A549 treated with ZK216348 at 1 μM for 4 hours (cell line): ENCODE results near the gene CTDNEP1. TPM values are rescaled to one million over a fixed set of nuclear protein-coding genes. Genes with fewer than 3 reads are reported as not detected.

Experiments used
- total RNA-seq: library from RNA; stranded (reverse); fragments of 200-300 nt; extraction: Qiagen RNA extraction; gene quantifications from 5 replicates; pipeline ENCODE4 v1.2.3, GENCODE V29; 2022; ENCODE audit warnings: low read depth

CTDNEP1 gene
- 216 to 257 TPM (median 229 TPM) in 5 replicates for total RNA-seq

DNA sequence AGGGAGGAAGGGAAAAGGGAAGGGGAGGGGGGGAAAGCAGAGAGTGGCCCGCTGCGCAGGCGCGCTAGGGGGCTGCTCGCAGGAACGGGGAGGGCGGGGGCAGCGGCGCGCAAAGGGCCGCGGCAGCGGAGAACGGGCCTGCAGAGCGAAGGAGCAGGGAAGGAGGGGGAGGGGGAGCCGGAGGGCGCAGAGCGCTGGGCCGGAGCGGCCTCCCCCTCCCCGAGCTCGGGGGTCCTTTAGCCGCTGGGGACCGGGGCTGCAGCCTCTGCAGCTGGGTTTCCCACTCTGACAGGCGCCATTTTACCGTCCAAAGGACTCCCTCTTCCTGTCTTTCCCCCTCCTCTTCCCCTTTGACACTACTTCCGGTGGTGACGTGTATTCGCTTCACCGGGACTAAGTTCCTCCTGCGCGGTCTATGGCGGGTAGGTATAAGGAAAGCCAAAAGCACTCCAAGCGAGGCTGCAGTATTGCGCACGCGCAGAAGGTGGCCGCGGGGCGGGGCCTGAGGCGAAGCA lies at the start of gene CTDNEP1:
CTDNEP1 (minus strand) TSS at position 74 of the 515 bp plus-strand sequence. CDS start 438 bp downstream, outside the sequence.

DNA sequence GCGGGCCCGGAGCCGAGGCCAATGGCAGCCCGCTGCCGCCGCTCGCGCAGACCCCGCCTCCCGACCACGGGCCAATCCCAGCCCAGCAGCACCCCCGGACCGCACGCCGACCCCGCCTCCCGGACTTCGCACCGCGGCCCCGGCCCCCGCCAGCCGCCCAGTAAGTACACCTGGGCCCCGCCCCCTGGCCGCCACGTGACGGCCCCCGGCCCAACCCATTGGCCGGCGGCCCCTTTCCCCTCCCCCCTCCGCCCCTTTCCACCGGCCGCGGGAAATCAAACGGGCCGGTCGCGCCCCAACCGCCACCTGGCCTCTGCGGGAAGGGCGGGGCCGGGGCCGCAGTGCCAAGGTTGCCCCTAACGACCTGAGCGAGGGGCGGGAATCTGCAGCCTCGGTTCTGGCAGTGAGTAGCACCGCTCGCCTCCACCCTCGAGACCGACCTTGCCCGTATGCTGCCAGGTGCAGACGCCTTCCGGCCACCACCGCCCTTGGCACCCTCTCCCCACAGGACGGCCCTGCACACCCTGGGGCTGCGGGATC lies 43.1 kb upstream of the CTDNEP1 start, which contains the start of gene YBX2:
YBX2 (minus strand) TSS at position 26 of the 540 bp plus-strand sequence. CDS start 139 bp downstream, outside the sequence.

GRCh38 chr17:7281074-7281952 lies 29.8 kb upstream of the CTDNEP1 start, which contains the start of gene SLC2A4:
Gene SLC2A4, plus strand, starts transcription at chr17:7281718. Its CDS starts 217 bp downstream, at chr17:7281935.

DNA sequence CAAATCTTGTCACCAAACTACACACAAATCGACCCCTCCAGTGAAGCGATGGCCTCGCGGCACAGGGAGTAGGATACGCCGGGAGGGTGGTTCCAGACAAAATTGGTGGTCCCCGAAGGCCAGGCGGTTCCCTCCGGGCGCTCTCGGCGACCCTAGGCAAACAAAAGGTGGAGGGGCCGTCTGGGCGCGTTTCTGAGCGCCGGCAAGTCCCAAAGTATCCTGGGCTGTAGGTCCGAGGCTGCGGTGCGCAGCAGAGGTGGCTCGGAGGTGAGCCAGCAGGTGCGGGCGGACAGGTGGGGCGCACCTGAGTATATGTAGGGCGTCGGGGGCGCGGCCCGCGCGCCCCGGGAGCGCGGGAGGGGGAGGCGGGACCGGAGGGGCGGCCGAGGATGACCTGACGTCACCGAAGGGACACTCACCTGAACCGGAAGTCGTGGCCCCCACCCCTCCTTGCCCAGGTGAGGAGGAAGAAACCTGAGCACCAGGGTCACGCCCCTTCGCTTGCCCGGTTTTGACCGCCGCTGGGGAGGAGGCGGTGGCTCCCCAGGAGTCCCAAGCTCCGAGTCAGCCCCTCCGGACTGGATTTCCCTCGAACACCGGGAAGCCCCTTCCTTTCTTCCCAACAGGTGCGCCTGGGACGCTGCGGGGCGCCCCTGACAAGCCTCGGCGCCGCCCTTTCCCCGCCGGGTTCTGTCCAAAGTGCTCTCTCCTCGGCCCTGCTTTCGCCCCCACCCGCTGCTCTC lies 10.8 kb upstream of the CTDNEP1 start, which contains the start of gene CLDN7:
CLDN7 (minus strand) TSS at position 287 of the 743 bp plus-strand sequence. CDS start 435 bp downstream, outside the sequence.

DNA sequence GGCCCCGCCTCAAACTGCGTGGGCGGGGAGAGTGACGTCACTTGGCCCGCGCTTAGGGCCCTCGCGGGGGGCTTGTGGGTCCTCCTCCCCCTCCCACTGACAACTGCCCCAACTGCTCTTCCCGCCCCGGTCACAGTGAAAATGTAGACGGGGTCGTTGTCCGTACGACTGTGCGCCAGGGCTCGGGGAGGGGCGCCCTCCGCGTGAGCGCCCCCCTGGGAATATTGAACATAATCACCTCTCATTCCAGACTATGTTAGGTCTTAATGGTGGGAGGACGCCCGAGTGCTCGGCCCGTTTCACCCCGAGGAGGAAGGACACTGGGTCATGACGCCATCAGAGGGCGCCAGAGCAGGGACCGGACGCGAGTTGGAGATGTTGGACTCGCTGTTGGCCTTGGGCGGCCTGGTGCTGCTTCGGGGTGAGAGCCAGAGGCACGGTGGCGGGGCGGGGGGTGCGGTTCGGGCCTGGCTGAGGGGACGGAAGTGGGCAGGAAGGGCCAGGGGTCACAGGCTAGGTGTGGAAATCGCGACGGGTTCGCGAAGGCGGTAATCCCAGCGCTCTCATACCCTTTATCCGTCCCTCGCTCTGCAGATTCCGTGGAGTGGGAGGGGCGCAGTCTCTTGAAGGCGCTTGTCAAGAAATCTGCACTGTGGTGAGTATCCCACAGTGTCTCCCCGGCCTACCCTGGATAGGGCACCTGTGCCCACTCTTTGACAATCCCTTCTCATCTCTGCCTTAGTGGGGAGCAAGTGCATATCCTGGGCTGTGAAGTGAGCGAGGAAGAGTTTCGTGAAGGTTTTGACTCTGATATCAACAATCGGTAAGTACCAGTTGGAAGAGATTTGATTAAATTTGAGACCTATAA lies 876 bp upstream of the CTDNEP1 start, which contains the start of gene ELP5:
ELP5 (plus strand) TSS at position 40 of the 868 bp plus-strand sequence; CDS start at position 376, 336 bp downstream.

DNA sequence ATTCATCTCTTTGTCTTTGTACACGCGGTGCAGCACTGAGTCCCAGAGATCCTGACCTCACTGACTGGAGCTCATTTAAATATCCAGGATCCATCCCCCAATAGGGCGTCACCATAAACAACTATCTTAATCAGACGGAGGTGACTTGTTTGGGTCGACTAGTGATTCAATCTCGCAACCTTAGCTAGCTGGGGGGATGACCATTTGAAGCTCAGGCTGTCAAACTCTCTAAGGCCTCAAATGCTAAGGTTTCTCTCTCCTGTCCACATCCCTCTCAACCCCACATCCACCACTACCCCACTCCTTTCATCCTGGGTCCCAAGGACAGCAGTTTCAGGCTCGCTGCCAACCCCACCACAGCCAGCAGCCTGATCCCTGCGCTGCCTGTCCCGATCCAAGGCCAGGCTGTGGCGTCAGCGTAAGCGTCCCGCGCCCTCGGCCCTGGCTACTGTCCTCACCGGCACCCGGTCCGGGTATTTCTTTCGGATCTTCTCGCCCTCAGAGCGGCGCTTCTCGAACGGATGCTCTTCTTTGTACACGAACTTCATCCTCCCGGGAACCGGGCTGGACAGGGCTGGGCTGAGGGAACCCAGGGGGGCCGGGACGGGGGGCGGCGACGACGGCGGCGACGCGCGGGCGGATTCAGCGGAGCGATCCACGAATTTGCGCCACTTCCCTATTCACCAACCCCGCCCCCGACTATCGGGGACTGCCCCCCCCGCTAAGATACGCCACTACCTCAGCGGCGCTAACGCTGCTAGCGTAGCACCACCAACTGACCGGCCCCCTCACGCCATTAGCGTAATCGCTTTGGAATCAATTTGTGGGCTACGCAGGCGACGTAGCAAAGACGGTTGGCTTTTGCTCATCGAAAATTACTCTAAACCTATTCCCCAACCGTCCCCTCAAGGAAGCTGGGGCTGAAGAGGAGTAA lies 9.5 kb downstream of the CTDNEP1 start, which contains the start of gene GABARAP:
GABARAP (minus strand) TSS at position 667 of the 934 bp plus-strand sequence; CDS start at position 548, 119 bp downstream.

GRCh38 chr17:7239091-7240027 lies 12.2 kb downstream of the CTDNEP1 start, which contains the start of gene PHF23:
Gene PHF23, minus strand, starts transcription at chr17:7239457. Its CDS starts 178 bp downstream, at chr17:7239279.

GRCh38 chr17:7234083-7234951 lies 17.2 kb downstream of the CTDNEP1 start, which contains the start of gene DVL2:
Gene DVL2, minus strand, starts transcription at chr17:7234517. Its CDS starts 255 bp downstream, at chr17:7234262.

DNA sequence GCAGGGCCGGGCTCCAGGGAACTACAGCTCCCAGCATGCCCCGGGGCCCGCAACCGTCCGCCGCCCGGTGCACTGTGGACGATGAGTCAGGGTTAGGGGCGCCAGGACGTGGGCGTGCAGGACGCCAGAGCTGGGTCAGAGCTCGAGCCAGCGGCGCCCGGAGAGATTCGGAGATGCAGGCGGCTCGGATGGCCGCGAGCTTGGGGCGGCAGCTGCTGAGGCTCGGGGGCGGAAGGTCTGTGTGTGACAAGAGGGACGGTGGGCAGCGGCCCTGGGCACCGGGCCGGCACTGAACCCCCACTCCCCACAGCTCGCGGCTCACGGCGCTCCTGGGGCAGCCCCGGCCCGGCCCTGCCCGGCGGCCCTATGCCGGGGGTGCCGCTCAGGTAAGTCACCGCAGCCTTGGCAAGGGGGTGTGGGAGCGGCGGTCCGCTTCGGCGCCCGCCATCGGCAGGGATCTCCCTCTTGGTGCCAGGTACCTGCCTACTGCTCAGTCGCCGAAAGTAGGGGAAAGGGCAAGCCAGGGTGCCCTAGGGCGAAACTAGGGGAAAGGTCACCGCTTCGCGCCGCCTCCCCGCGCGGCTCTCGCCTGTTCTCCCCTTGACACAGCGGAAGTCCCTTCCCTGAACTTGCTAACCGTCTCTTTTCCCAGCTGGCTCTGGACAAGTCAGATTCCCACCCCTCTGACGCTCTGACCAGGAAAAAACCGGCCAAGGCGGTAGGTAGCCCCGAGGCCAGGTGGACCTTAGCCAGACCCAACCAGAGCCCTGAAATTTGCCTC lies 31.5 kb downstream of the CTDNEP1 start, which contains the start of the genes ACADVL and DLG4:
ACADVL (plus strand) TSS at position 127 of the 781 bp plus-strand sequence; CDS start at position 174, 47 bp downstream.
DLG4 (minus strand) TSS at position 25 of the 781 bp plus-strand sequence.

Other genes with a start within 250 kb of the CTDNEP1 start
- gene RNASEK, start 239.1 kb downstream of the CTDNEP1 start, total RNA-seq: 408 to 509 TPM (median 429 TPM) in 5 replicates
- gene BCL6B, start 228.7 kb downstream of the CTDNEP1 start, total RNA-seq: not detected in 5 replicates
- gene SLC16A13, start 215.7 kb downstream of the CTDNEP1 start, total RNA-seq: 5.7 to 13.1 TPM (median 10.9 TPM) in 5 replicates
- gene SLC16A11, start 207.6 kb downstream of the CTDNEP1 start, total RNA-seq: not detected in 5 replicates
- not detected in 5 replicates for gene CLEC10A, start 171.5 kb downstream of the CTDNEP1 start, total RNA-seq
- gene ASGR2, start 136.9 kb downstream of the CTDNEP1 start, total RNA-seq: 0.17 TPM in 1 of 5 replicates, not detected in the others
- gene ASGR1, start 72.4 kb downstream of the CTDNEP1 start, total RNA-seq: 0.69 to 2.2 TPM (median 1.1 TPM) in 5 replicates
- gene DLG4, start 31.9 kb downstream of the CTDNEP1 start, total RNA-seq: 5.1 to 8.9 TPM (median 7.9 TPM) in 5 replicates
- 303 to 481 TPM (median 423 TPM) in 5 replicates for gene ACADVL, start 31.8 kb downstream of the CTDNEP1 start, total RNA-seq
- gene DVL2, start 17.2 kb downstream of the CTDNEP1 start, total RNA-seq: 23.8 to 44.5 TPM (median 38.9 TPM) in 5 replicates
- 82.5 to 108 TPM (median 92.1 TPM) in 5 replicates for gene PHF23, start 12.3 kb downstream of the CTDNEP1 start, total RNA-seq
- 646 to 813 TPM (median 659 TPM) in 5 replicates for gene GABARAP, start 9.3 kb downstream of the CTDNEP1 start, total RNA-seq
- gene ELP5, start 481 bp upstream of the CTDNEP1 start, total RNA-seq: 101 to 153 TPM (median 123 TPM) in 5 replicates
- gene CLDN7, start 10.7 kb upstream of the CTDNEP1 start, total RNA-seq: 0.29 to 2.9 TPM (median 1.6 TPM) in 5 replicates
- 0.20 to 0.42 TPM (median 0.27 TPM) in 5 replicates for gene SLC2A4, start 30.0 kb upstream of the CTDNEP1 start, total RNA-seq
- gene YBX2, start 42.9 kb upstream of the CTDNEP1 start, total RNA-seq: 0.19 to 0.84 TPM (median 0.47 TPM) in 5 replicates
- 1,510 to 1,758 TPM (median 1,707 TPM) in 5 replicates for gene EIF5A, start 55.9 kb upstream of the CTDNEP1 start, total RNA-seq
- gene GPS2, start 63.6 kb upstream of the CTDNEP1 start, total RNA-seq: 96.6 to 116 TPM (median 107 TPM) in 5 replicates
- 17.1 to 38.9 TPM (median 32.2 TPM) in 5 replicates for gene NEURL4, start 77.6 kb upstream of the CTDNEP1 start, total RNA-seq
- 2.9 to 5.3 TPM (median 3.1 TPM) in 5 replicates for gene ACAP1, start 84.8 kb upstream of the CTDNEP1 start, total RNA-seq
- gene KCTD11, start 100.4 kb upstream of the CTDNEP1 start, total RNA-seq: 10.1 to 14.9 TPM (median 13.1 TPM) in 5 replicates
- gene TMEM95, start 103.4 kb upstream of the CTDNEP1 start, total RNA-seq: not detected in 5 replicates
- 1.3 to 1.9 TPM (median 1.8 TPM) in 5 replicates for gene TNK1, start 129.4 kb upstream of the CTDNEP1 start, total RNA-seq
- 29.3 to 48.8 TPM (median 39.6 TPM) in 5 replicates for gene PLSCR3, start 142.8 kb upstream of the CTDNEP1 start, total RNA-seq
- 179 to 229 TPM (median 210 TPM) in 5 replicates for gene TMEM256, start 152.4 kb upstream of the CTDNEP1 start, total RNA-seq
- 11.6 to 21.8 TPM (median 19.1 TPM) in 5 replicates for gene NLGN2, start 156.1 kb upstream of the CTDNEP1 start, total RNA-seq
- gene SPEM1, start 168.6 kb upstream of the CTDNEP1 start, total RNA-seq: not detected in 5 replicates
- not detected in 5 replicates for gene SPEM2, start 173.9 kb upstream of the CTDNEP1 start, total RNA-seq
- gene SPEM3, start 177.1 kb upstream of the CTDNEP1 start, total RNA-seq: not detected in 5 replicates
- 9.4 to 14.9 TPM (median 13.7 TPM) in 5 replicates for gene TMEM102, start 183.7 kb upstream of the CTDNEP1 start, total RNA-seq
- gene FGF11, start 187.8 kb upstream of the CTDNEP1 start, total RNA-seq: 0.99 to 1.7 TPM (median 1.0 TPM) in 5 replicates
- gene CHRNB1, start 193.3 kb upstream of the CTDNEP1 start, total RNA-seq: 6.9 to 9.9 TPM (median 9.7 TPM) in 5 replicates
- gene ZBTB4, start 227.9 kb upstream of the CTDNEP1 start, total RNA-seq: 18.5 to 27.9 TPM (median 24.6 TPM) in 5 replicates
- gene SLC35G6, start 229.7 kb upstream of the CTDNEP1 start, total RNA-seq: not detected in 5 replicates
- 47.9 to 98.5 TPM (median 85.3 TPM) in 5 replicates for gene POLR2A, start 232.6 kb upstream of the CTDNEP1 start, total RNA-seq